Dermis blood vessel endothelial cell (primary cell): ENCODE measurements around the gene NOP14. TPM values are rescaled to one million over a fixed set of nuclear protein-coding genes. Genes with fewer than 3 reads are reported as not detected.
"Not testable (repeated sequence)": the region's sequence is repeated elsewhere in the genome, so short reads cannot be mapped to it uniquely, and the experiment has no call there.

Source experiments
- DNase-seq: peaks from one replicate; pipeline ENCODE4 v3.0.0; 2010
- total RNA-seq: library from RNA; depleted of rRNA; stranded (reverse); fragments of >200 nt; gene quantifications from 2 replicates; pipeline ENCODE4 v1.2.3, GENCODE V29; 2014

Gene NOP14
- total RNA-seq, 1 donor from 2014 or later: 18.5 TPM

DNA sequence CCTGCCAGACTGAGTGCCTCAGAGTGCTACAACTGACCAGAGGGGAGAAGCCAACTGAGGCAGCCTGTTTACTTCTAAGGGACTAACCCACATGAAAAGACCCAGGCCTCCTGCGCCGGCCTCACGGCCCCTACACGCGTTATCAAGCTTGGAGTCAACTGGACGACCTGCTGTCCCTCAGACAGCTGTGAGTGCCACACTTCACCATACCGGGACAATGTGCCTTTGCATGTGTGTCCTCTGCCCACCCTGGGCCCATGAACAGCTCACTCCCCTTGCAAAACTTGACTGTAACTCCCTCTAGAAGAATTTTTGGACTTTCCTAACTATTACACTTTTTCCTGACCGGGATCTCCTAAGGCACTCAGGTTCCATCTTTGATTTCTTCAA lies 1.8 kb downstream of the NOP14 start:
- no peak for DNase-seq

DNA sequence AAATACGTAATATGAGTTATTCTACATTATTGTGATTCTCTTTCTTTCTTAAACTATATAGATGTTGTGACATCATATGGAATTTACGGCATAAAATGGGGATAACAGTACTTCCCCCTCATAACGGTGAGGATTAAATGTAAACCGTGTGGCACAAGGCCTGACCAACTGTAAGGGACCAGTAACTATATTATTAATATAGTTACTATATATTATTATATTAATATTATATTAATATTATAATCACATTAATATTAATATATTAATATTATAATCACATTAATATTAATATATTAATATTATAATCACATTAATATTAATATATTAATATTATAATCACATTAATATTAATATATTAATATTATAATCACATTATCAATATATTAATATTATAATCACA lies 2.8 kb downstream of the NOP14 start:
- DNase-seq: not testable (repeated sequence)

DNA sequence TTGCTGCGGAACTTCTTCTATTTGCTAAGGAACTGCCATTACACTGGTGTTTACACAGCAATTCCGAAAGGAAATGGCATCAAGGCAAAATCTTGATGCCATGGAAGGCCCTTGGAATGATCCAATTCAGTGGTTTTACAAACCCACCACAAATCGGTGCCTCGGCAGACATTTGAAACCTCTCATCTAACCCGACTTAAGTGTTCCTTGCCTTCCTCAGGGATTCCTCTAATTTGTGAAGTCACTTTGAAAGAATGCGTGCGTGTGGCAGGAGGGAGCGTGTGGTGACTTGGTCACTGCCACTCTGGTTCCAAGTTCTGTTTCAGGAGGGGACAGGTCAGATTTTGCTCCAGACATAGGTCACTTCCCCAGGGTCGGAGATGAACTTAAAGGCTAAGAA lies 4.8 kb downstream of the NOP14 start:
- peak; percentile 17 for DNase-seq

DNA sequence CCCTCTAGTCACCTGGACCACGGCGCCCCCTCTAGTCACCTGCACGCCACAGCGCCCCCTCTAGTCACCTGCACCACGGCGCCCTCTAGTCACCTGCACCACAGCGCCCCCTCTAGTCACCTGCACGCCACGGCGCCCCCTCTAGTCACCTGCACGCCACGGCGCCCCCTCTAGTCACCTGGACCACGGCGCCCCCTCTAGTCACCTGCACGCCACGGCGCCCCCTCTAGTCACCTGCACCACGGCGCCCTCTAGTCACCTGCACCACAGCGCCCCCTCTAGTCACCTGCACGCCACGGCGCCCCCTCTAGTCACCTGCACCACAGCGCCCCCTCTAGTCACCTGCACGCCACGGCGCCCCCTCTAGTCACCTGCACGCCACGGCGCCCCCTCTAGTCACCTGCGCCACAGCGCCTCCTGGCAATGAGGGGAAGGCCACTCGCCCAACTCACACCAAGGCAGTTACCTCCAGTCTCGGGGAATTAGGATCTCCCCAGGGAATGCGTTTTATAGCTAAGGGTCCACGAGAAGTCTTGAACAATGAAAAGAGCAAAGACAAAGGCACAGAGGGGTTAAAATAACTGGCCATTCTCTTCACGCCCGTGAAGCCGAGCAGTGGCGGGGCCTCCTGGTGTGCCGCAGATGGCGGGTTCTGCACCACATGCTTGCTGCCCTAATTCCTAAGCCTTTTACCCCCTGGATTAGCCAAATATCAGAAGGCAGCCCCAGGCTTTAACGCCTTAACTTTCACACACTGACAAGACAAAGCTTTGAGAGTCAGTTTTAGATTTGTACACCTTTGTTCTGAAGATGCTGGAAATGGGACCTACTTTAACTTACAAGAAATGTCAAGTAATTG lies 7.8 kb downstream of the NOP14 start:
- not testable (repeated sequence) for DNase-seq

DNA sequence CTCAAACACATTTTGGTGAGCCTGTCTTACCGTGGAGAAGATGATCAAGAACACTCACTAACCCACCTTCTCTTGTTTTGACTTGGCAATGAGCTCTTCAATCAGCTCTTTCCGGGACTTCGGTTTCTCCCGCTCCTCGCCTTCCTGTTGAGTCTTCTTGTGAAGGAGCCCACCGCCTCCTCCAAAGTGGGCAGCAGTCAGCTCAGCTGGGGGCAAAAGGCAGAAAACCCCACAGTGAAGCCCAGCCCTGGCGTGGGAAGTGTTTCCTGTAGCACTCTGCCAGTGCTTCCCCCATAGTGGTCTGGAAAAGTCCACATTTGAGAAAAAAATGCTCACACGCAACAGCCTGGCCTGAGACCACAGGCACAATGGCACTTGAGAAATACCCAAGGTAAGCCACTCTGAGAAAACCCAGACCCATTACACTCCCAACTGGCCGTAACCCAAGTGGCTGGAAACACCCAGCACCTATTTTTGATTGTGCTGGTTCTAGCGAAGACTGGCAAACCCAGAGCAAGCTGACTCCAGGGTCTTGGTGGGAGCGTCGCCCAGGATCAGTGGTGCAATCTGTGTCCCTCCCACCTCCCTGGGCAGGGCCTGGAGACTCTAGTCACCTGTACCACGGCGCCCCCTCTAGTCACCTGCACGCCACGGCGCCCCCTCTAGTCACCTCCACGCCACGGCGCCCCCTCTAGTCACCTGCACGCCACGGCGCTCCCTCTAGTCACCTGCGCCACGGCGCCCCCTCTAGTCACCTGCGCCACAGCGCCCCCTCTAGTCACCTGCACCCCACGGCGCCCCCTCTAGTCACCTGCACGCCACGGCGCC lies 8.6 kb downstream of the NOP14 start:
- no peak for DNase-seq

DNA sequence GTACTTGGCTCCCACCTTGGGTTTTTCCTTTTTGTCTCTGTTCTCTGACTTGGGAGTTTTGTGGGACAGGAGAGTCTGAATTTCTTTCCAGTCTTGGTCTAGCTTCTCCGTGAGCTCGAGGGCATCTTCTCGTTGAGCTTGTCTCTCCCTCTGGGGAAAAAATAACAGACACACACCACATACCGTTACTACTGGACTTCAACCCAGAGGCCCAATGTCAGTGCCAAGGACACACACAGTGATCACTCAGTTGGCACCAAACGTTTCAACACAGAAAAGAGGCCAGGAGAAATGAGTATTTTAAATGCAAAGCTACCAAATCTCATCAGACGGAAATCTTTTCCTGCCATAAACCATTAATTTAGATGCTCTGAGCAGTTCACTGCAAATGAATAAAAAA lies 9.7 kb downstream of the NOP14 start:
- no peak for DNase-seq

DNA sequence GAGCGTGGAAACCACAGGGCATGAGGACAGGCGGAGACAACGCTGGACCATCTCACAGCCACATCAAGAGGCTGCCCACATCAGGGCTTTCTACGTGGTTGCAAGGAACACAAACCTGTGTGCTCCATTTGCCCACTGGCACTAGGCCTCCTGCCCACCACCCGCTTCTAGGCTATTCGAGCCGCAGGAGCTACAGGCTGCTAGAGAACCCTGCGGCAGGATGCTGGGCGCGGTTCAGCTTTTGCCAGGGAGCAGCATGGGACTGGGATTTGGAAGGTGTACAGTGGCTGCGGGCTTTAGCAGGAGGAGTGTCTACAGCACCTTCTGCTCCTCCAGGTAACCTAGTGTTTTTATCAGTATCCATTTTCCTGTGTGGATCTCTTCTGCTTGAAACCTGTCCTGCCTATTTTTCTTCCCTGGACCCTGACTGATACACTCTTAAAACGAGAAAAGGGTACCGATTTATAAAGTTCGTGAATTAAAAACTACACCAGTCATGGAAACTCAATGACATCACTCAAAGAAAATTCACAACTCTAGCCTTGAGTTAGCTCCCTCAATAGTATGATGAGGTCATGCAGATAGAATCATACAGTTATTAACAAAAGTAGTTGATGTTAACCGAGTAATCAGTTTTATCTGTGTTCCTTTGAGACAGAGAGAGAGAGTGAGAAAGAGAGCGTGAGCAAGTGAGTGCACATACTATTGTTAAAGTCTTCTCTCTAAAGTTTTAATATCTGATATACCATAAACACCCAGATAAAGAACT lies 12.8 kb downstream of the NOP14 start:
- DNase-seq: no peak

DNA sequence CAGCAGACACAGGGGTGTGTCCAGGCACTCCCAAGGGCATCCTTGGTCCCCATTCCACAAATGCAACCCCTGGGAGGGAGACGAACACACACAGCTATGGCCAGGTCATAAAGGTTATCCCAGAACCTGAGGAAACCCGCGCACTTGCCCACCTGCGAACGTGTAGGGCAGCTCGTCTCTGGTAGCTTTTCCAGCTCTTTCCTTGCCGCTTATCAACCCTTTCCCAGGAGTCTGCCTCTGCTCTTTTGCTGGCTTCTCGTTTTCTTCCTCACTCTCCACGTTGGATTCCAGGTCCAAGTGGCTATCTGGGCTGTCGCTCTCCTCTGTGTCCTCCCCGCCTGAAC lies 13.5 kb downstream of the NOP14 start:
- DNase-seq: no peak

DNA sequence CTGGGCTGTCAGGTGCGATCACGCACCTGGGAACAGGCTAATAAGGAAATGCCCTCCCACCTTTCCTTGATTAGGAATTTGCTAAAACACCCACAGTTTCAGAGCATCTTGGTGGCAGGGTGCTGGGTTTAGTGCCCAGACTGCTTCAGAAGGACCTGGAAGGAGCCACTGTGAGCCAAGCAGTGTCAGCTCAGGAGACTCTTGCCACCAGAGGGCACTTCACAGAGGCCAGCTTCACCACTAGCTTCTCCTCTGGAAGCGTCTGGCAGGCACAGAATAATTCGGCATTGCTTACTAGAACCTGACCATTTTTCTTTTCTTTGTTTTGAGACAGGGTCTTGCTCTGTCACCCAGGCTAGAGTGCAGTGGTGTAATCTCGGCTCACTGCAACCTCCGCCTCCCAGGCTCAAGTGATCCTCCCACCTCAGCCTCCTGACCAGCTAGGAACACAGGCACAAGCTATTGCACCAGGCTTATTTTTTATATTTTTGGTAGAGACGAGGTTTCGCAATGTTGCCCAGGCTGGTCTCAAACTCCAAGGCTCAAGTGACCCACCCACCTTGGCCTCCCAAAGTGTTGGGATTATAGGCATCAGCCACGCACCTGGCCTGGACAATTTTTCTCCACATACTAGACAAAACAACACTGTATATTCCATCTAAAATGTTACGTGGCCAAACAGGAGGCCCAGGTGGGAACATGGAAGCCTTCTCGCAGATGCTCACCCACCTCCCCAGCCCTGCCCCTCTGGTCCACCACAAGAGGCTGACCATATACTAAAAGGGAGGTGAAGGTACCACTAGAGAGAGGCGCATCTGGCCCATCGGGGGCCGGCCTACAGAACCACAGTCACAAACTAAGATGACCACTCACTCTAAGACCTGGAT lies 14.1 kb downstream of the NOP14 start:
- peak; percentile 60 for DNase-seq

DNA sequence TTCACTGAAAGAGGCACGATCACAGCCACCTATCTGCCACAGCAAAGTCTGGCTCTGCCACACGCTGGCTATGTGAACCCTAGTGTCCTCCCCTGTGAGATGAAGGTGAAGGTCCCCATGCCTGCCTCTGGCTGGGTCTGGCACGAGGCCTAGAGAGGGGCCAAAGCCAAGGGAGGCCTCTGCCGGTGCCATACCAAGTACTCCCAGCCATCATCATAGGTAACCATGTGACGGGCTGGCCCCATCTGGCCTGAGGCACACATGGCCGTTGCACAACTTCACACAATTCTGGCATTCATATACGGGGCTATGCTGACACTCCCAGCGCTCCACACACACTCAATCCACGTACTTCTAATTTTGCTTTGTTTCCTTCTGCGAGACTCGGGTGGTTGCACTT lies 15.3 kb downstream of the NOP14 start:
- DNase-seq: no peak

DNA sequence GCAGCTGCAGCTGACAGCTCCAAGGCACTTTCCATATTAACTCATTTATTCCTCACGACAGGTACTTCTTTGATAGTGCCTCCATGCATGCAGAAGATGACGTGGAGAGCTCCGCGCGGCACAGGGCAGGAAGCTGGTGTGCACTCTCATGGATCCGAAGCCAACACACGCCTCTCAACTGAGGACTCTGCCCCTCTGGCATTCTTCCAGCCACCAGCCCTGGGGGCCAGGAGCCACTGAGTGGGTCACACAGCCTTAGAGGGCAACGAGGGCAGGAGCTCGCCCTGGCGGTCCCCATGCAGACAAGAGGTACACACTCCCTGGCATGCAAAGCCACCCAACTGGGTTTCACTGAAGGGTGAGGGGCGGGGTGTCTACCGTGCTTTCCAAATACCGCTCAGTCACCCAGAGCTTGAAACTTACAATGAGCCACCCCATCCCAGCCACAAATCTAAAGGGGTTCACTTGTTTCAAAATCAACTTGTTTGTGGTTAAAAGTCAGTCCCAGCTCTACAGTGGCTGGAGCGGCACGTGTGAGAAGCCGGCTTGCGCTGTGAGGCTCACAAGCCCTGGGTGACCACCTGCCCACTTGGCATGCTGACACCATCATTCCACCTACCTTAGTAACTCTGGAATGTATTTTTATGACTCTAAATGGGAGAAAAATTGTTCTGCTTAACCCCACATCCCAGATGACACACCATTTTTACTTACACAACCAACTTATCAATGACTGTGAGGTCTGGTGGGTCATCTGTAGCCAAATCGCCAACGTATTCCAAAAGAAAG lies 16.2 kb downstream of the NOP14 start:
- DNase-seq: no peak

DNA sequence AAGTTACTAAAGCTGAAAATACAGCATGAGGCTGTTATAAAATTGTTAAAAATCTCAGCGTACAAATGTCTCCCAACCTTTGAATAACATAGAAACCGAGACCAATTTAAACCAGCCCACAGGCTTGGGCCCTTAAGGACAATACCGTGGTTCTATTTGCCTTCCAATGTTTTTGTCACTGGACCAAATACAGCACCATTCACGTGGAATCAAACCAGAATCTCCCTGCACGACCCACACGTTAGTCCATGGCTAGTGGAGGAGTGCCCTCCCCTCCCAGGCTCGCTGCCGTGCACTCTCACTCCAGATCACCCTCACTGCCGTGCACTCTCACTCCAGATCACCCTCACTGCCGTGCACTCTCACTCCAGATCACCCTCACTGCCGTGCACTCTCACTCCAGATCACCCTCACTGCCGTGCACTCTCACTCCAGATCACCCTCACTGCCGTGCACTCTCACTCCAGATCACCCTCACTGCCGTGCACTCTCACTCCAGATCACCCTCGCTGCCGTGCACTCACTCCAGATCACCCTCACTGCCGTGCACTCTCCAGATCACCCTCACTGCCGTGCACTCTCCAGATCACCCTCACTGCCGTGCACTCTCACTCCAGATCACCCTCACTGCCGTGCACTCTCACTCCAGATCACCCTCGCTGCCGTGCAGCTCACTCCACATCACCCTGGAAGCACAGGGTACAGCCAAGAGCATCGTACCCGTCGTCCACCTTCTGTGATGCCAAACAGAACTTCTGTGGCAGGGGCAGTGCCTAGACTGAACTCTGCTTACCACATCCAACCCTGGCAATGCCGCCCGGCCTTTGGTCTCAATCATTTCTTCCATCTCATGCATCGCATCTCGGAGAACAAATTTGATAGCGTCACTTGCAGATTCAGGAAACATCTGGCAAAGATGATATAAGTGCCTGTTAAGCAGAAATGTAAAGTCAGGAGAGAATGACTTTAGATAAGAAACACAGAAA lies 17.3 kb downstream of the NOP14 start:
- DNase-seq: not testable (repeated sequence)

DNA sequence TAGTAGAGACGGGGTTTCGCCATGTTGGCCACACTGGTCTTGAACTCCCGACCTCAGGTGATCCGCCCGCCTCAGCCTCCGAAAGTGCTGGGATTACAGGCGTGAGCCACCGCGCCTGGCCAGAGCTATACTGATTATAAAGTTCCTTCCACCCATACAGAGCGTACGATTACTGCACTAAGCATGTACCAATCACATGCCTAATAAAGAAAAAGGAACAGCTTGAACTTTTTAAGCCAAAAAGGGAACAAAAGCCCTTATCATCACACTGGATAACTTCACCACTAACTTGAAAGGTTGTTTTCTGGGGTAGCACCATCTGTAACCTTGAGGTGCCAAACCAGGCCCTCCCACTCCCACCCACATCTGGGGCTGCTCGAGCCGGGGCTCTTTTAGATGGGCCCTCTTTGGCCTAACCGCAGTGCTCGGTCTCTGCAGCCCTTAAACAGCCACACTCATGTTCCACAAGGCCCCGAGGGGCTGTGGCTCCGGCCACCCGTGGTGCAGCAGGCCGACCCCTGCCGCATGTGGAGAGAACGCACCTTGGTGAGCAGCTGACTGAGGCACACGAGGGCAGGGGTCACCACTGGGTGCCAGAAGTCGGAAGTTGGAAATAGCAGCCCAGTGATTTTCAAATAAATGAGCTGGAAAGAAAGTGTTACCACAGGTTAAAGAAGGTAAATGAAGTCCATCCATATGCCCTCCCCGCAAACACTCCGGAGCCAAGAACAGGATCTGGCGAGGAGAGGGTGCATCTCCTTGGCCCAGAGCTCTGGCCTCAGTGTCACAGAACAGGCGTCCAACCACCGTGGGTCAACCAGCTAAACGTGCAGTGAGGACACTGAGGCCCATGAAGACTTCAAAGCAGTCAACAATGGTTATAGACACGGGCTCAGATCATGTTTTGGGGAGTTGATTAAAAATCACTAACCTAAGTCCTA lies 18.4 kb downstream of the NOP14 start:
- no peak for DNase-seq

DNA sequence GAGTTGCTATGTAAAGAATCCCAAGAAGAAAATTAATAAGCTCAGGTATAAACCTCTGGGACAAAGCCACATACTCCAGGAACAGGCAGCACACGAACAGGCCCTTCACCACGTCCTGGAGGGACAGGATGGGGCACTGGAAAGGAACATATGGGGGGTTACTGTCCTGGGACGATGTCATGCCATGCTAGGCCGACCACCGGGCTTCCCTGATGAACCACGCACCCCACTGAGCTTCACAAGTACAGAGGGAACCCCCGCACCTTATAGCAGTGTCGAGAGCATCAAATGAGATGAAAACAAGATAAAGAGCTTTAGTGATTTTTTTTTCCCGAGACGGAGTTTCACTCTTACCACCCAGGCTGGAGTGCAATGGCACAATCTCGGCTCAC lies 19.1 kb downstream of the NOP14 start:
- DNase-seq: no peak

DNA sequence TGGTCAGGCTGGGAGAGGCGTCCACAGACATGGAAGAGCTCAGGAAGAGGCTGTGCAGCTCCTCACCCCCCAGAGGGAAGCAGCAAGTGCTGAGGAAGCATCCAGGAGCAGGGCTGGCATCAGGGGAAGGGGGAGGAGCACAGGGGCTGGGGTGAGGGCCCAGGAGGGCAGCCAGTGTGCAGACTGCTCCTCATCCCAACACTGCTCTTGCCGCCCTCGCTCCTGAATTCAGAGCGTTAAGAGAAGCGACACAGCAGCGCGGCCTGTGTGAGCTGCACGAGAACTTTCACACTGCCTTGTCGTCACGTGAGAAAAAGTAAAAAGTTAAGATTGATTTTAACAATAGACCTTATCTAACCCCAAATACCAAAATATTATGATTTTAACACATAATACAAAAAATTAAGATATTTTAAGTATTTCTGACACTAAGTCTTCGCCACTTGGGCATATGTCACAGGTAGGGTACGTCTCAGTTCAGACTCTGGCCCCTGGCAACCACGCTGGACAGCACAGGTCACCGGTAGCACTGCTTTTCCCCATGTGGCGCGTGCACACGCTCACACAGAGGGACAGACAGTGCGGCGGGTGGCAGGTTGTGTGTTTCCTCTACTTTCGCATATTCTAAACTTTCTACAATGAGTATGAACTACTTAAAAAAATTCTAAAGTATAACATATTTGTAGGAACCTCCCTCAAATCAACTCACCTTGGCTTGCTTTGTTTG lies 19.7 kb downstream of the NOP14 start:
- DNase-seq: no peak

DNA sequence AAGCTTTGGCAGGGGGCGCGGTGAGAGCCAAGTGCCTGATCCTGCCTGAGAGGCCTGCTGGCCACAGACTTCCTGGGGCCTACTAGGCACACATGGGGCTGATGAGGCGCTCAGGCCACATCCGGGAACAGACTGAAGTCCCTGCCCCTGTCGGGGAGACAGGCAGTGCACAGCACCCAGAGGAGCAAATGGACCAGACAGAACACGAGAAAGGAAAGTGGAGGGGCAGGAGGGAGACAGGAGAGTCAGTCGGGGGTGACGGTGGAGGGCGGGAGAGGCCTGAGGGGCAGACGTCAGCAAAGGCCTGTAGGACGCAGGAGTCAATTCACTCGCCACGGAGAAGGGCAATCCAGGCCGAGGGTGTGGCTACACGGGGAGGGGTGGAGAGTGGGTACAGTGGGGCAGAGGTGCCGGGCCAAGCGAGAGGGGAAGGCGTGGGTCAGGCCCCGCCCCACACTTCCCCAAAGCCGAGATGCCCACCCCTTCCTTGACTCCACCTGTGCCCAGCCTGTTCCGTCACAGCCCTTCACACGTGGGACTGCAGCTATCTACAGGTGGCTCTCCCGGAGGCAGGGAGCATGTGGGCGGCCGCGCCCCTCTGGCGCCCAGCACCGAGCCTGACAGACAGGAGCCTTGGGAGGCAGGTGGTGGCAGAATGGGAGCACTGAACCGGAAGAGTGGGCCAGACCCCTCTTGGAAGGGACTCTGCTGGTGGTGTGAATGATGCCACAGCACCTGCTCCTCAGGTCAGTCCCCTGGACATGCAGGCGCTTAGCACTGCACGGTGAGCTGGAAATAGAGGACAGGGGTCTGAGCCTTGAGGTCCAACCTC lies 20.5 kb downstream of the NOP14 start:
- DNase-seq: no peak

DNA sequence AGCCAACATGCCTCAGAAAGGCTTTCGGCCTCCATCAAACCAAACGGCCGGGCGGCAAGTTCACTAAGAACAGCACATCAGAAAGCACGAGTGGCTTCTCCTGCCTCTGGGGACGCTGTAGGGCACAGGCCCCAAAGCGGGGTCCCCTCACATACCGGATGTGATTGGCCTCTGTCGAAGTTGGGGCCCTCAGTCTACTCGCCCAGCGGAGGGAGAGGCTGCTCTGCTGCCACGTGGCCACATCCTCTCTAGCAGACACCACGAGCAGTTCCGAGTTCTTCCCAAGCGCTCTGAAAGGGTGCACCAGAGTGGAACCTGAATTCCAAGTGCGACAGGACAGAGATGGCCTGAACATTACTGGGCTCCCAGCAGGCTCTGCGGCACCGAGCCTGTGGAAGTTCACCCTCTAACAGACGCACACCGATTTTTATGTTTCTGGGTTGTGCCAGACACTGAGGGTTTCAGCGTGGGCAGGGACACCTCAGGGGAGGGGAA lies 21.1 kb downstream of the NOP14 start:
- no peak for DNase-seq
